ENCODE measurements around the gene CASTOR2.
"Not testable (repeated sequence)": the region's sequence is repeated elsewhere in the genome, so short reads cannot be mapped to it uniquely, and the experiment has no call there.

The CASTOR2 gene

DNA sequence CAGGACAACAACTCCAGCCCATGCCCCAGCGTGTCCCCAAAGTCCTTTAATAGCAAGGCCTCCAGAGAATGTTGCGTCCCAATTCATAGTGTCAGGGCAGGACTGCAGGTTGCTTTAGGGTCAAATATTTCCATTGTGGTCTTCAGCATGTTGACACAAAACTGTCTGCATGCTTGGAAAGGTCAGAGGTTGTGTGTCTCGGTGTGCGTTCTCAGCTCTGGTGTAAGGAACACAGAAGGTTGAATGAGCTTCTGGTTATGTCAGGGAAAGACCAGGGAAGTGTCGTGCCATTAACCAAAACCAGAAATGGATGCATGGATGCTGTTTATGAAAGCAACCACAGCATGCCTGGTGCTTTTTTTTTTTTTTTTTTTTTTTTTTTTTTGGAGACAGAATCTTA lies 31.9 kb downstream of the CASTOR2 start:
- not testable (repeated sequence) for DNase-seq

DNA sequence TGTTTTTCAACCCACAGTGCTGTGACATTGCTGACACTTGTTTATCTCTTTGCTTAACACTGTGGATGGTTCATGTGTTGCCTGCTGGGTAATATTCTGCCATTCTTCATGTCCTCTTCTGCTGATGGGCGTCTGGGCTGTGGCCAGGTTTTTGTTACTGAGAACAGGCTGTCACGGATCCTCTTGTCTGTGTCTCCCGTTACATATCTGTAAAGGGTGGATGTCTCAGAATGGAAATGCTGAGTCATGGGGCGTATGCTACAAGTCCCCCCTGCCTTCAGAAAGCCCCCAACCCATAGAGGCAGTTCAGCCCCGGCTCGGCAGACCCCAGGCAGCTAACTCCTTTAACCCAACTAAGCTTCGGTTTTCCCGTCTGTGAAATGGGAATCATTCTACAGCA lies 33.3 kb downstream of the CASTOR2 start:
- DNase-seq, result not testable (repeated sequence)

DNA sequence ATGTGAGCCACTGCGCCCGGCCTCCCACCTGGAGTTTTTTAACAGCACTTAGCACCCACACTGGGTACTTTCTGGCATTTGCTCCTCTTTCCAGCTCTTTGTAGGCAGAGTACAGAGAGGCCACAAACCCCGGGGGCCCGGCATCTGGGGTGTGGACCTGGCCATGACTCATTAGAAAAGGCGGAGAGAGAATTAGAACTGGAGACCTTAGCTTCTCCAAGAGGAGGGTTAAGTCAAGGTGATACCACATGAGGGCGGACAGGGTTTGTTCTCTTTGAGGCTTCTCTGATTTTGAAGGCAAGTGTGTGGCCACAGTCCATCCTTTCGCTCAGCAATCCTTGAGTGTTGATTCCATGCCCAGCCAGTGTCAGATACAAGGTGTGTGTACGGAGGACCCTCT lies 36.9 kb downstream of the CASTOR2 start:
- DNase-seq, result not testable (repeated sequence)

DNA sequence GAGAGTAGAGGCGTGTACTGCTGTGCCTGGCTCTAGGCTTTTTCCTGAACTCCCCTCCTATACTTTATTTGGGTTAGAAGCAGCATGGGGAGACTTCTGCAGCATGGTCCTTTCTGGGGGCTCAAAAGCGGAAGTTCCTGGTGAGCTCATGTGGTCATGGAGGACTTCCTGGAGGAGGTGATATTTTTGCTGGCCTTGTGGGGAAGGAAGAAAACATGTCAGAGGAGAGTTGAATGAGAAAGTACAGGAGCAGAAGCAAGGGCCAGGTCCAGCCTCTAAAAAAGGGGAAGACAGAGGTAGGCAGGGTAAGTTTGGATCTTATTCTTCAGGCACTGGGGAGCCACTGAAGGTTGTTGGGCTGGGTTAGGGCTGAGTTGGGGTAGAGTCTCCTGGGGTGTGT lies 45.5 kb downstream of the CASTOR2 start:
- DNase-seq, result no peak

DNA sequence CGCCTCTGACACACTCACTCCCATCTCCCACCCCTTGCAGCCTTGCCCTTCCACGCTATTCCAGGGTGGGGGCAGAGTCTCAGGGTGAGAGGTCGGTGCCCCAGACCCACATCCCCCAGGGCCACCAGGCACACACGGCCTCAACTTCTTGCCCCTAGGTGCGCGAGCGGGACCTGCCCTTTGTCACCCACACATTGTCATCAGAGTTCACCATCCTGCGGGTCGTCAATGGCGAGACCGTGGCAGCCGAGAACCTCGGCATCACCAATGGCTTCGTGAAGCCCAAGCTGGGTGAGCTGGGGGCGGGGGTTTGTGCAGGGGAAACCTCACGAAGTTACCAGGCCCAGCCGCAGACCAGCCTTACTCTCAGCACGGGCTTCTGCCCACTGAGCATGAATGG lies 53.3 kb downstream of the CASTOR2 start:
- DNase-seq, result no peak

DNA sequence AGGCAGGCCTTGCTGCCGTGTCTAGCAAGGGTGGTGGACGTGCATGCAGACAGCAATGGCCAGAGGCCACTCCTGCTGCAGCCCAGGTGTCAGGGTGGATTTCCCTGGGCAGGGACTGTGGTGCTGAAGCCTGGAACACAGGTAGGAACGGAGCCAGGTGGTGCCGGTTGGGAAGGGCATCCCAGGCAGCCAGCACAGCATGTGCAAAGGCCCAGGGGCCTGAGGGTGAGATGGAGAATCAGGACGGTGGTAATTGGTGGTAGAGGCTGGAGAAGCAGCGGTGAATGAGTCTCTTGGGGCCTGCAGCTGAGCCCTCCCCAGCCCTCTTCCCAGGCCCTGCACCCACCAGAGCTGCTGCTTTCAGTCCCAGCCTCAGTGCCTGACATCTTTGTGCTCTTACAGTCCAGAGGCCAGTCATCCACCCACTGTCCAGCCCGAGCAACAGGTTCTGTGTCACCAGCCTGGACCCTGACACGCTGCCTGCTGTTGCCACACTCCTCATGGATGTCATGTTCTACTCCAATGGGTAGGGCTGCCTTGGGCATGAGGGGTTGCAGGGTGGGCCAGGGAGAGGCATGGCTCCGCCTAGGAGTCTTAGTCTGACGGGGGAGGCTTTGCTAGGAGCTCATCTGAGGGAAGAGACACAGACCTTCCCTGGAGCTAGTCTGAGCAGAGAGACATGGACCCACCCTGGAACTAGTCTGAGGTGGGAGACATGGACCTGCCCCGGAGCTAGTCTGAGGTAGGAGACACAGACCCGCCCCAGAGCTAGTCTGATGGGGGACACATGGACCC lies 54.3 kb downstream of the CASTOR2 start:
- no peak for DNase-seq

DNA sequence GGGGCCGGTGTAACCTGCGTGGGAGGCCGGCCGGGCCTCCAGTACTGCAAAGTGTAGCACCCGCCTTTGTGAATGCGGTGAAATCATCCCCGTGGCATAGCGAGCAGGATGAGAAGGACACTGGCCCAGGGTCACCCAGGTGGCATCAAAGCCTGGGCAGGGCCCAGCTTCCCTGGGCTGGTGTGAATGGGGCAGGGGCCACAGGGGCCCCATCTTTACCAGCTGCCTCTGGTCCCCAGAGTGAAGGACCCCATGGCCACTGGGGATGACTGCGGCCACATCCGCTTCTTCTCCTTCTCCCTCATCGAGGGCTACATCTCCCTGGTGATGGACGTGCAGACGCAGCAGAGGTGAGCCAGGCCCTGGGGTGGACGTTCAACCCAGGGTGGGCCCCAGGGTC lies 55.3 kb downstream of the CASTOR2 start:
- no peak for DNase-seq

DNA sequence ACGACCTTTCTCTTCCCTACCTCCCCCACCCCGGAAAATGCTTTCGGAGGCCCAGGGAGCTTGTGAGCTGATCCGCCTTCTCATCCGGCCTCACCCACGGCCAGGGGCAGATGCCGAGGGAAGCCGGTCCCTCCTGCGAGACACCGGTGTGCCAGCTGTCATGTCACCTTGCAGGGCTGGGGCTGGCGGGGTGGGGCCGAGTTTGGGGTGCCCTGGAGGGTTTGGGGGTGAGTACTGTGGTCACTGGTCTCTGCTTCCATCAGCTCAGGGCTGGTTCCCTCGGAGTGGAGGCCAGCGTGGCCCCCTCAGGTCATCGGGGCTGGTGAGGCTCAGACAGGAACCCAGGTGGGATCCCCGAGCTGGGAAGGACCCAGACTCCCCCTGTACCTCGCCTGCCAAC lies 60.4 kb downstream of the CASTOR2 start:
- no peak for DNase-seq

DNA sequence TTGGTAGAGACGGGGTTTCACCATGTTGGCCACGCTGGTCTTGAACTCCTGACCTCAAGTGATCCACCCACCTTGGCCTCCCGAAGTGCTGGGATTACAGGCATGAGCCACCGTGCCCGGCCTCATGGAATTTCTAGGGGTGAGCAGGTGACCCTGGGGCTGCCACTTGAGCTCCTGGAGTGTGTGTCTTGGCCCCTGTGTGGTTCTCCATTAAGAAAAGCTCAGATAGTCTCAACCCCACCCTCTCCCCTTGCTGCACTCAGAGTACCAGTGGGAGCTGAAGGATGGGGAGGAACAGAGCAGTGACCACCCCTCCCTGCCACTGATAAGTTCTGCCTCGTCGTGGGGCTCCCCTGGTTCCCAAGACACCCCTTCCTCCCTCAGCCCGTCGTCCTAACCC lies 63.8 kb downstream of the CASTOR2 start:
- DNase-seq, result no peak

DNA sequence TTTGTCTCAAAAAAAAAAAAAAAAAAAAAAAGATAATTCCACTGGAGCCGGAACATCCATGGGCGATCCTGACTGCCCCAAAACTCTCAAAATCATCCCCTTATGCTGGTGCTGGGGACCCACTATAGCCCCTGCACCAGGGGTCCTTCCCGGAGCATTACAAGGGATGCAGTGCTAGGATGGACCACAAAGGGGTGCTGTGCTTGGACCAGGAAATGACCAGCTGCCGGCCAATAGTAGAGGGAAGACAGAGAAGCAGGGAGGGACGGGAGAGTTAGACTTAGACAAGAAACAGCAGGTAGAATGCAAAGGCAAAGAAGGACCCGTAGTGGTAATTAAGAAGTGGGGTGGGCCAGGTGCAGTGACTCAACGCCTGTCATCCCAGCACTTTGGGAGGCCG lies 68.6 kb downstream of the CASTOR2 start:
- DNase-seq, result no peak

DNA sequence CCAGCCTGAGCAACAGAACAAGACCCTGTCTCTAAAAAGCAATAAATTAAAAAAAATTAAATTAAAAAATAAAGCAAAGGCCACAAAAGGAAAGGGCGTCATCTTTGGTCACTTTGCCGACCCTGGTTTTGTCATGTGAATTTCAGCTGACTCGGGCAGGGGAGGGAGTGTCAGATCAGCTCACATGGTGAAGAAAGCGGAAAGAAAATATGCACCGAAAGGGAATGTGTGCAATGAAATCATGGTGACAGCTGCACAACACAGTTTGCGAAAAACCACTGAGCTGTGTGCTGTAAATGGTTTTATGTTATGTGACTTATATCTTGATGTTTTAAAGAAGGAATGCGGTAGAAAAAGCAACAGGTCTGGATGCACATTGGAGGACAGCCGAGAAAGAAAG lies 69.3 kb downstream of the CASTOR2 start:
- no peak for DNase-seq

DNA sequence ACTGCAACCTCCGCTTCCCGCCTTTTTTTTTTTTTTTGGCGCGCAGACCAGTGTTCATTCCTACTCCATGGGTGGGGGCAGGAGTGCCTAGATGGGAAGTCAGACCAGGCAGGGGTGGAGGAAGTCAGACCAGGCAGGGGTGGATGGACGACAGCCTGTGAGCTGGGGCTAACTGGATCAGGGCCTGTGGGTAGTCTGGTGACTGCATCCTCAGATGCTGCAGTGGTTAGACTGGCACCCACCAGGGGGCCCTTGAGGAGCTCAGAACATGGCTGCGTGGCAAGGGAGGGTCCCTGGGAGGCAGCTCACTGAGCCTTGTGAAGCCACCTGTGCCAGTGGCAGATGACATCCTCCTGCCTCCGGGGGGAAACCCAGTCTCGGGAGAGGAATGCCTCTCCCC lies 74.0 kb downstream of the CASTOR2 start:
- DNase-seq, result no peak

DNA sequence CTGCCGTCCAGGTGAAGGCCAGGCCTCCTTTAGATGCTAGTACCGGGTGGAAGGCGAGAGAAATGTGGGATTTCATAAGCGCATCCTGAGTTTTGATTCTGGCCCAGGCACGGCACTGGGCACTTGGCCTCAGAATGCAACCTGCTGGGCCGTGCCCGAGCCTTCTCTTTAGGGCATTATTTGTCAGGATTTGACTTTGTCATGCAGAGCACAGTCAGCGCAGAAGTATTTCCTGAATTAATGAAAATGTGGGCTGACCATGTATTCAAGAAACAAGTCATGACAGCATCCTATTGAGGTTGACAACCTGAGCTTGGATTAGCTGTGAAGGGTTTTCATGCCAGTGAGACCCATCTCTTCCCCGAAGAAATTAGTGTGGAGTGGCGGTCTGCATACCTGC lies 74.7 kb downstream of the CASTOR2 start:
- no peak for DNase-seq

DNA sequence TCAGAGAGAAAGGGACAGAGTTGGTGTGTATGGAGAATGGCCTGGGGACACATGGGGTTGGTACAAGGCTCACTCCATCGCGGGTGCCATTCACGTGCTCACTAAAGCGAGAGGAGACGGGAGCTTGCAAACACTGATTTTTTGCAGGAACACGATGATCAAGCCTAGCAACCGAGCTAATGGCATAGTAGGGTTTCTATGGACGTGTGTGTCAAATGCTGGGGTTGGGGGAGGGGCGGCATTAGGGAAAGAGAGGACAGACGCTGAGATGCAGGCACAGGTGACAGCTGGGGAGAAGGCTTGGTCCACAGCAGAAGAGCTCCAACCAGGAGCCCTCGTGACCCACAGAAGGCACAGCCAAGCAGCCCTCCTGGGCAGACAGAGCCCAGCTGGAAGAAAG lies 75.2 kb downstream of the CASTOR2 start:
- DNase-seq, result no peak

DNA sequence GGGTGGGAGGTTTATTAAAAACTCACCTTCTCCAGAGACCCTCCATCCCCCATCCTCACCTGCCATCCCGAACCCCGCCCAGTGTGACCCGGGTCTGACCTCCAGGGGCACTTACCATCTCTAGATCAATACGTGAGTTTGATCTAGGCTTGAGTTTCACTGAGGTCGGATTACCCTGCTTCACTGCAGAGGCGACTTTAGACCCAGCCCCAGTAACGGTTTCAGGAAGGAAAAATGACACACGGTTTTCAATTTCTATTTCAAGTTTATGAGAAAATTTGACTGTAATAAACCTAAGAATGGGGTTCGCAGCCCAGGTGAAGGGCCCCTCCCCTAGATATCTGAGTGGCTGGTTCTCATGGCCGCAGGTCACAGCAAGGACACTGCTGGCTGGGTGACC lies 76.0 kb downstream of the CASTOR2 start:
- no peak for DNase-seq

DNA sequence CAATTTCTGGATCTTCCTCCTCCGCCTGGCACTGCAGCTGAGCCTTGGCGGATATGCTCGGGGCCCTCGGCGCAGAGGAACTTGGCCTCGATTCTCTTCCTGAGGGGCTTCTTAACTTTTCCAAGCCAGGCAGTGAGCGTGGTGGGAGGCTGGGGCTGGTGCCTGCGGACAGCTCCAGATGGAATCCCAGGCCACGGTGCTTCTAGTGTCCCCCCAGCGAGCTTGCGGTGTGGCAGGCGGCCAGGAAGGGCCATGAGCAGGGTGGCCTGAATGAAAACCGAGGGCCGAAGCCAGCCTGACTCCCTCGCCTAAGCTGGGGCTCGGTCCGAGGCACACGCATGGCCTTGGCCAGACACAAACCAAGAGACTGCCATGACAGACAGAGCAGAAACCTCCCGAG lies 77.8 kb downstream of the CASTOR2 start:
- DNase-seq, result no peak

DNA sequence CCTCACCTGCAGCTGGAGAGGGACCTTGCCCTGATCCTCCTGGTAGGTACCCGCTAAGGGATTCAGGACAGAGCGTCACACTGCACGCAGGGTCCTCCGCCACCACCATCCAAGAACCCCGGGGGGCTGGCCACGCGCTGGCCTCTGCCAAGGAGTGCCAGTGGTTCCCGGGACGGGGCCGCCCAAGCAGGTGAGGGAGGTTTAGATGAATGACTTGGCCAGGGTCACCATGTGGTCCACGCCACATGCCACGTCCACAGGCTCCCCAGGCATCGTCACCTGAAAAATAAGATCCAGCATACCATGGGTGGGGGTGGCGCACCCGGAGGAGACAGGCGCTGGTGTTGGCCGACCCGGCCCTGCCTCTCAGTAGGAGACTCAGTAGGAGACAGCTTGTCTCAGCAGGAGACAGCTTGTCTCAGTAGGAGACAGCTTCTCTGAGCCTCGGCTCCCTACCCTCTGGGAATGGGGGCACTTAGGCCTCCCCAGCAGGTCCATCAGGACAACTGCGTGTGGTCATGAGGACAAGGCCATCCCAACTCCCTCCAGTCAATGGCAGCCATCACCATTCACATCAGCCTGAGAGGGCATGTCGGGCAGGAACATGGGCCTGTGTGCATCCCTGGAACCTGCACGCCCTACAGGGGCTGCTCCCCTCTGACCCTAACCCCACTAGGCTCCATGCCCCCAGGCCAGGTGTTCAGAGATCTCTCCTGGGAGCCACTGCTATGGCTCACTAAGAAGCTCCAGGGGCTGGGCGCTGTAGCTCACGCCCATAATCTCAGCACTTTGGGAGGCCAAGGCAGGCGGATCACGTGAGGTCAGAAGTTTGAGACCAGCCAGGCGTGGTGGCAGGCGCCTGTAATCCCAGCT lies 78.6 kb downstream of the CASTOR2 start:
- DNase-seq, result no peak

DNA sequence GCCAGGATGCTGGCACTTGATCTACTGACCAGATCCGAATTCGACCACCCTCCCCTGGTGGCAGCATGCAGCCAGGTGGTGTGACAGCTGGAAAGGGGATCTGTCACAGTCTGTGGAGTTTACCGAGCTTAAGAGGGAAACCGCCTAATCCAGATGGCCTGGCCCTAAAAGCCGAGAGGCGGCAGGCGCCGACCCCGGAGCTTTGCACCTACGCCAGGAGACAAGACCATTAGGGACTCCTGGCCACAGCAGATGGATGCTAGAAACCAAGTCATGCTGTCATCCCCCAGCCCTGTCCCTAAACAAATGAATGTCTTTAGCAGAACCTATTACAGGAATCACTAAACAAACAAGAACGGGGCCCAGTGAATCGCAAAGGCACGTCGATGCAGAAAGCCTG lies 81.4 kb downstream of the CASTOR2 start:
- DNase-seq, result no peak

DNA sequence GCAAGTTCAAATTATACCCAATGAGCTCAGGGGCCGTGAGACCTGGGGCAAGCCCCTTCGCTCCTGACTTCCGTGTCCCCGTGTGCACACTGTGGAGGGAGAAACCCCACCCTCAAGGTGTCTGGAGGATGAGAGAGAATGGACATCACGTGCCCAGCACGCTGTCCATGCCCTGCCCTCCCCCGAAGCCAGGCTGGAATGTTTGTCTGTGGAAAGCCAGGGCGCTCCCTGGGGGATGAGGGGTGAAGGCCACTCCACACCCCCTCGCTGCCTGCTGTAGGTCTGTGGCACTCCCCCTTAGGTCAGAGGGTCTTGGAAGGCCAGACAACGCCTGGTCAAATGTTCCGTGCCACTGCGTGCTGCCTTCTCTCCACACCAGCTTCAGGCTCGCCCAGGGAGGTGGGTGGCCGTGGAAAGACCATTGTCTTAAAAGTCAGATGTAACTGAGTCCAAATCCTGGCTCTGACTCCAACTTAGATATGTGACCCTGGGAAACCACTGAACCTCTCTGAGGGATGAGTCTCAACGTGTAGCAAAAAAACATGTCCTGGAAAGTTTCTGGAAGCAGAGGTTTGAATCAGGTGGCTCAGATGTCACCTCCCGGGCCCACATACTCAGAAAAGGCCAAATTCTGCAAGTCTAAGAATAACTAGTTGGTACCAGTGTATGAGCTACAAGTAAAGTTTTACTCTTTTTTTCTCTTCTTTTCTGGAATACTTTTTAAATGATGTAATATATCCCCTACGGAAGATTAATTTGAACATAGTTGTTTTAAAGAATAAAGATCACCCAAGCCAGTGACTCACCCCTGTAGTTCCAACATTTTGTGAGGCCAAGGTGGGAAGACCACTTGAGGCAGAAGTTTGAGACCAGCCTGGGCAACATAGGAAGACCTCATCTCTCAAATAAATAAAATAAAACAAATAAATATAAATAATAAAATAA lies 84.2 kb downstream of the CASTOR2 start:
- no peak for DNase-seq

DNA sequence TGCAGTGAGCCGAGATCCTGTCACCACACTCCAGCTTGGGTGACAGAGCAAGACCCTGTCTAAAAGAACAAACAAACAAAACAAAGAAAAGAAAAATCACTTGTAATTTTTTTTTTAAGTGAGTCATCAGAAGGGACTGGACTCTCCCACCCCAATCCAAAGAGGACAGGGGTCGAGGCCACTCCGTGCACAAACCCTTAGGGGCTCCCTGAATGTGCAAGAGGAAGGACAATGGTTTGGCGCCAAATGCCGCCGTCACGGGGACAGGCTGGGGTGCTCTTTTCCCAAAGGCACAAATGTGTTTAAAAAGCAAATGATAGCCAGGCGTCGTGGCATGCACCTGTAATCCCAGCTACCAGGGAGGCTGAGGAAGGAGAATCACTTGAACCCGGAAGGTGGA lies 85.3 kb downstream of the CASTOR2 start:
- DNase-seq, result no peak

DNA sequence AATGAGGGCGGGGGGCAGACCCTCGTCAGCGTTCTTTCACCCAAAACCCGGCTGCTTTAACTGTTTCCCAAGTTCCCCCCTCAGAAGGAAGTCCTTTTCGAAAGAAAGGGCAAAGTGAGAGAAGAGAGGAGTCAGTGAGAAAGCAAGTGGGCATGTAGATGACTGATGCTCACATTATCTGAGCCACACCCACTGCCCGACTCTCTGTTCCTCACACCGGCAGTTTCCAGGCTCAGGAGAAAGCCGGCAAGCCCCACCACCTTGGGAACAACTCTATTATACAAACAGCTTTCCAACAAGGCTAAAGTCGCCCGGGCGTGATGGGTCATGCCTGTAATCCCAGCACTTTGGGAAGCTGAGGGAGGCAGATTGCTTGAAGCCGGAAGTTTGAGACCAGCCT lies 86.0 kb downstream of the CASTOR2 start:
- no peak for DNase-seq

DNA sequence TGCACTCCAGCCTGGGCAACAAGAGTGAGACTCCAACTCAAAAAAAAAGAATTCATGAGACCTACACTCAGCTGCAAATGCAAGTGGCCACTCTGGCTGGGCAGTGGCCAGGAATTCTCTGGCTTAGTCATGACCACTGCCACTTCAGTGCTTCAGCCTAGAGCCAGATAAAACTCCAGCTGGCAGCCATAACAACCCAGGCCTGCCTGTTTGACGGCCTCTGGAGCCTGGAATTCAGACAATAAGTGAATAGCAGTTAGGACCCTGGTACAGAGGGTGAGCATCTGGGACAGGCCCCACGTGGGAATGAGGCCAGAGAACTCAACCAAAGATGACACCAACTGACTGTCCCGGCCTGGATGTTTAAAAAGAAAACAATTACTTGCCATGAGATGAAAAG lies 90.2 kb downstream of the CASTOR2 start:
- no peak for DNase-seq

DNA sequence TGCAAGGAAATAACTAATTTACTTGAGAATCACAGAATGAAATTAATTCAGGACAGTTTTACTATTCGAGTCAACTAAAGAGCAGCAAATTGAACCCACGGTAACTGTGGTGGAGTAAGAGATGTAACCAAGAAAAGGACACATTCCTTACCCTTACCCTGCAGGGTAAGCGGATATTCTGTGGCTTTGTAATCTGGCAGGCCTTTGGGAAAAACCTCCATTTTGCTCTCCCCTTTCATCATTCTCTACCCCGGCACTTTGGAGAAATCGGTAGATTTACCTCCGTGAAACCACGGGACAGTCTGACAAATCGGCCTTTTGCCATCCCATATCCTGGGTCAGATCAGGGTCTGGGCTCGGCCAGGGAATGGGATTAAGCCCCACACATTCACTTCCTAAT lies 90.7 kb downstream of the CASTOR2 start:
- DNase-seq, result no peak
